Parathyroid adenoma (tissue), 2 donors: ENCODE data around the gene STEAP4.

ENCODE experiments used
- H2AFZ ChIP-seq: fragments of 300-600 bp; sonication (generic); one replicate; pipeline ENCODE4 v1.7.0; 2017; ENCODE audit warnings: antibody characterized with exemption, mild to moderate bottlenecking
- H3K27ac ChIP-seq: fragments of 300-600 bp; sonication (generic); one replicate; pipeline ENCODE4 v1.7.0; 2017
- H3K27me3 ChIP-seq: fragments of 300-600 bp; sonication (generic); one replicate; pipeline ENCODE4 v1.7.0; 2017; ENCODE audit warnings: low read length; ENCODE audit not compliant: control insufficient read depth, insufficient read depth
- H3K36me3 ChIP-seq: fragments of 300-600 bp; sonication (generic); one replicate; pipeline ENCODE4 v1.7.0; 2017; ENCODE audit warnings: low read length; ENCODE audit not compliant: control insufficient read depth, insufficient read depth
- H3K4me1 ChIP-seq: fragments of 300-600 bp; sonication (generic); one replicate; pipeline ENCODE4 v1.7.0; 2017; ENCODE audit warnings: control low read depth
- H3K4me2 ChIP-seq: fragments of 300-600 bp; sonication (generic); one replicate; pipeline ENCODE4 v1.7.0; 2017; ENCODE audit warnings: low read length
- H3K4me3 ChIP-seq: fragments of 300-600 bp; sonication (generic); one replicate; pipeline ENCODE4 v1.7.0; 2017; ENCODE audit warnings: low read depth, low read length
- H3K79me2 ChIP-seq: fragments of 300-600 bp; sonication (generic); one replicate; pipeline ENCODE4 v1.7.0; 2017; ENCODE audit warnings: control low read depth
- H3K9ac ChIP-seq: fragments of 300-600 bp; sonication (generic); one replicate; pipeline ENCODE4 v1.7.0; 2017; ENCODE audit warnings: mild to moderate bottlenecking
- H3K9me3 ChIP-seq: fragments of 300-600 bp; sonication (generic); one replicate; pipeline ENCODE4 v1.7.0; 2017; ENCODE audit warnings: low read length; ENCODE audit not compliant: control insufficient read depth
- TF ChIP-seq, protein P1 (sequence below): fragments of 300-600 bp; sonication (generic); IDR thresholded peaks from one replicate; pipeline ENCODE4 v1.7.0; 2017; ENCODE audit warnings: antibody characterized with exemption, mild to moderate bottlenecking
- donor health status: primary hyperparathyroidism.

The STEAP4 gene

GRCh38 chr7:88291398-88292173, 15.1 kb downstream of the STEAP4 start:
- H3K9ac ChIP-seq = no peak overlapping the region
- H3K4me3 ChIP-seq = no peak overlapping the region
- no peak overlapping the region for H3K4me2 ChIP-seq
- H3K27ac ChIP-seq = no peak overlapping the region
- H2AFZ ChIP-seq = no peak overlapping the region
- no peaks in the 10 kb centered on the region for H3K9me3 ChIP-seq
- TF ChIP-seq, protein P1, sequence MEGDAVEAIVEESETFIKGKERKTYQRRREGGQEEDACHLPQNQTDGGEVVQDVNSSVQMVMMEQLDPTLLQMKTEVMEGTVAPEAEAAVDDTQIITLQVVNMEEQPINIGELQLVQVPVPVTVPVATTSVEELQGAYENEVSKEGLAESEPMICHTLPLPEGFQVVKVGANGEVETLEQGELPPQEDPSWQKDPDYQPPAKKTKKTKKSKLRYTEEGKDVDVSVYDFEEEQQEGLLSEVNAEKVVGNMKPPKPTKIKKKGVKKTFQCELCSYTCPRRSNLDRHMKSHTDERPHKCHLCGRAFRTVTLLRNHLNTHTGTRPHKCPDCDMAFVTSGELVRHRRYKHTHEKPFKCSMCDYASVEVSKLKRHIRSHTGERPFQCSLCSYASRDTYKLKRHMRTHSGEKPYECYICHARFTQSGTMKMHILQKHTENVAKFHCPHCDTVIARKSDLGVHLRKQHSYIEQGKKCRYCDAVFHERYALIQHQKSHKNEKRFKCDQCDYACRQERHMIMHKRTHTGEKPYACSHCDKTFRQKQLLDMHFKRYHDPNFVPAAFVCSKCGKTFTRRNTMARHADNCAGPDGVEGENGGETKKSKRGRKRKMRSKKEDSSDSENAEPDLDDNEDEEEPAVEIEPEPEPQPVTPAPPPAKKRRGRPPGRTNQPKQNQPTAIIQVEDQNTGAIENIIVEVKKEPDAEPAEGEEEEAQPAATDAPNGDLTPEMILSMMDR = no peak
- H3K79me2 ChIP-seq = no peaks in the 10 kb centered on the region
- H3K4me1 ChIP-seq = no peaks in the 10 kb centered on the region
- no peaks in the 10 kb centered on the region for H3K27me3 ChIP-seq
- H3K36me3 ChIP-seq = no peaks in the 10 kb centered on the region

- Histone ChIP-seq H3K9ac (no peak overlapping the region), H3K36me3 (no peaks in the 10 kb centered on the region), H3K4me3 (no peak overlapping the region), H3K27me3 (no peaks in the 10 kb centered on the region), H3K27ac (no peak overlapping the region), H2AFZ (no peak overlapping the region), H3K9me3 (no peaks in the 10 kb centered on the region), H3K4me1 (no peaks in the 10 kb centered on the region), H3K79me2 (no peaks in the 10 kb centered on the region), H3K4me2 (no peak overlapping the region)
- TF ChIP-seq, protein P1 = no peak
Observed at GRCh38 chr7:88290491-88290890, 16.2 kb downstream of the STEAP4 start.

DNA sequence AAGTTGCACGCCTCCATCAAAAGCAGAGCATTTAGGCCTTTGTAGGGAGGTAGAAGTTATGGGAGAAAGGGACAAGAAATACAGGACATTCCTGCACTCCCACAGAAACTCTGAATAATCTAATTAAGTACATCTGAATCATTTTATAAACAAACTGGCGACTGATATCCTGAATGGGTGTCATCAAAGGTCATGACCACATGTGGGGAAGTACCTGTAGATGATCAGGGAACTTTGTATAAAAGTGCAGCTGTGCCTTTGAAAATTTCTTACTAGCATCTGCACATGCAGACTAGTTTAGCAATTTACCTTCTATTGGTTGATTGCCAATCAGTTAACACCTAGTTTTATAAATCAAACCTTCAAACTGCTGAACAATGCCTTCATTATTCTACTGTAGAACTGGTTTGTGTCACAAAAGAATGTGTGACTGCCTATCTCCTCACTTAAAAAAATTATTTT, 17.1 kb downstream of the STEAP4 start:
- H3K9me3 ChIP-seq = no peaks in the 10 kb centered on the region
- no peak overlapping the region for H3K4me3 ChIP-seq
- TF ChIP-seq, protein P1 = no peak
- H3K9ac ChIP-seq = no peak overlapping the region
- H3K27me3 ChIP-seq = no peaks in the 10 kb centered on the region
- no peak overlapping the region for H3K4me2 ChIP-seq
- H3K27ac ChIP-seq = no peak overlapping the region
- H3K36me3 ChIP-seq = no peaks in the 10 kb centered on the region
- H2AFZ ChIP-seq = no peak overlapping the region
- no peaks in the 10 kb centered on the region for H3K79me2 ChIP-seq
- H3K4me1 ChIP-seq = no peaks in the 10 kb centered on the region

DNA sequence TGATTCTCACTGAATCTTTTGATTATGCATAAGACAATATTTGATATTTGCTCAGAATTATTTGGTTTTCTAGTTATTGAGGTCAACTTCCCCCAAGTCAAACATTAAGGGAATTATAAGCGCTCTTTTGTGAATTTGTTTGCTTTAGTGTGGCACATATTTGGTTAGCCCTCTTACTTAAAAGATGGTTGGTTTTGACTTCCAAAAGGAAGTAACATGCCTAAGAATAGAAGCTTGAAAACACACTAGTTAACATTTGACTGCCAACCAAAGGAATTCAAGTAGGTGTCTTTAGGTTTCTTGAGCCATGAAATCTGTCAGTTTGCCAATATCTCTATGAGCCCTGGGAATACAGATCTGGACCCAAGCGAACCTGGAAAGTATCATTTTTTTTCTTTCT, 24.9 kb downstream of the STEAP4 start:
- H3K79me2 ChIP-seq = no peaks in the 10 kb centered on the region
- H3K4me3 ChIP-seq = no peak overlapping the region
- no peak overlapping the region for H2AFZ ChIP-seq
- no peak overlapping the region for H3K9ac ChIP-seq
- no peaks in the 10 kb centered on the region for H3K9me3 ChIP-seq
- no peaks in the 10 kb centered on the region for H3K4me1 ChIP-seq
- TF ChIP-seq, protein P1 = no peak
- H3K27ac ChIP-seq = no peak overlapping the region
- no peaks in the 10 kb centered on the region for H3K36me3 ChIP-seq
- H3K4me2 ChIP-seq = no peak overlapping the region
- no peaks in the 10 kb centered on the region for H3K27me3 ChIP-seq

GRCh38 chr7:88280801-88281200, 25.9 kb downstream of the STEAP4 start:
- Histone ChIP-seq H3K27ac (no peak overlapping the region), H3K27me3 (no peaks in the 10 kb centered on the region), H2AFZ (no peak overlapping the region), H3K79me2 (no peaks in the 10 kb centered on the region), H3K9ac (no peak overlapping the region), H3K4me1 (no peaks in the 10 kb centered on the region), H3K9me3 (no peaks in the 10 kb centered on the region), H3K4me2 (no peak overlapping the region), H3K36me3 (no peaks in the 10 kb centered on the region), H3K4me3 (no peak overlapping the region)
- TF ChIP-seq, protein P1 = no peak
